OCI-LY1 (cell line): ENCODE results near the gene ATP5PF.
"Not testable (repeated sequence)": the region's sequence is repeated elsewhere in the genome, so short reads cannot be mapped to it uniquely, and the experiment has no call there.

Experiments
- H2AFZ ChIP-seq: fragments of 200-600 bp; sonication (generic), shearing (Covaris generic); 2 replicates; pipeline ENCODE4 v1.6.0; 2014; ENCODE audit warnings: antibody characterized with exemption, mild to moderate bottlenecking, low read length
- H3F3A ChIP-seq: fragments of 200-600 bp; sonication (generic), shearing (Covaris generic); 2 replicates; pipeline ENCODE4 v1.6.0; 2014; ENCODE audit warnings: mild to moderate bottlenecking, antibody characterized with exemption, low read length, moderate library complexity; ENCODE audit not compliant: insufficient read depth
- H3K27ac ChIP-seq: fragments of 200-600 bp; sonication (generic); 2 replicates; pipeline ENCODE4 v1.5.1; 2014; ENCODE audit warnings: low read length, mixed run types, mild to moderate bottlenecking, low read depth; ENCODE audit not compliant: poor library complexity, severe bottlenecking
- H3K27me3 ChIP-seq: fragments of 200-600 bp; sonication (generic); 2 replicates; pipeline ENCODE4 v1.6.0; 2014; ENCODE audit warnings: antibody characterized with exemption, mild to moderate bottlenecking, low read length, moderate library complexity; ENCODE audit not compliant: insufficient read depth
- H3K36me3 ChIP-seq: fragments of 200-600 bp; sonication (generic); 2 replicates; pipeline ENCODE4 v1.6.1; 2014; ENCODE audit warnings: mild to moderate bottlenecking, antibody characterized with exemption, low read length, moderate library complexity, mixed read lengths; ENCODE audit not compliant: insufficient read depth
- H3K4me1 ChIP-seq: fragments of 200-600 bp; sonication (generic); 2 replicates; pipeline ENCODE4 v1.5.1; 2014; ENCODE audit warnings: mild to moderate bottlenecking, low read length, moderate library complexity; ENCODE audit not compliant: insufficient read depth, severe bottlenecking
- H3K4me2 ChIP-seq: fragments of 200-600 bp; sonication (generic), shearing (Covaris generic); 2 replicates; pipeline ENCODE4 v1.6.1; 2014; ENCODE audit warnings: low read length
- H3K4me3 ChIP-seq: fragments of 200-600 bp; sonication (generic); 2 replicates; pipeline ENCODE4 v1.5.1; 2014; ENCODE audit warnings: low read length, low read depth, mild to moderate bottlenecking, mixed read lengths; ENCODE audit not compliant: poor library complexity, severe bottlenecking
- H3K79me2 ChIP-seq: fragments of 200-600 bp; shearing (Covaris generic); 2 replicates; pipeline ENCODE4 v1.6.1; 2016; ENCODE audit warnings: mixed run types, low read length, mixed read lengths; ENCODE audit not compliant: insufficient read depth
- H3K9ac ChIP-seq: fragments of 200-600 bp; sonication (generic), shearing (Covaris generic); 2 replicates; pipeline ENCODE4 v1.6.1; 2014; ENCODE audit warnings: mild to moderate bottlenecking, low read length, mixed read lengths
- H3K9me2 ChIP-seq: fragments of 200-600 bp; sonication (generic), shearing (Covaris generic); 2 replicates; pipeline ENCODE4 v1.6.1; 2014; ENCODE audit warnings: low read depth, mild to moderate bottlenecking, low read length, mixed read lengths
- H3K9me3 ChIP-seq: fragments of 200-600 bp; shearing (Covaris generic); 2 replicates; pipeline ENCODE4 v1.6.1; 2014; ENCODE audit warnings: low read length, mixed read lengths
- H4K20me1 ChIP-seq: fragments of 200-600 bp; sonication (generic), shearing (Covaris generic); 2 replicates; pipeline ENCODE4 v1.6.0; 2016; ENCODE audit warnings: mild to moderate bottlenecking, low read length; ENCODE audit not compliant: insufficient read depth
- EZH2 ChIP-seq: fragments of 200-600 bp; sonication (generic), shearing (Covaris generic); IDR thresholded peaks from 2 replicates; pipeline ENCODE4 v1.8.0; 2017; ENCODE audit warnings: borderline replicate concordance, mixed run types, mild to moderate bottlenecking, antibody characterized with exemption, low read length, moderate library complexity, mixed read lengths
- TF ChIP-seq, protein P1 (sequence below): fragments of 200-600 bp; sonication (generic), shearing (Covaris generic); IDR thresholded peaks from 2 replicates; pipeline ENCODE4 v1.5.1; 2017; ENCODE audit warnings: mild to moderate bottlenecking, antibody characterized with exemption, low read length, moderate library complexity, mixed read lengths

ATP5PF gene

DNA sequence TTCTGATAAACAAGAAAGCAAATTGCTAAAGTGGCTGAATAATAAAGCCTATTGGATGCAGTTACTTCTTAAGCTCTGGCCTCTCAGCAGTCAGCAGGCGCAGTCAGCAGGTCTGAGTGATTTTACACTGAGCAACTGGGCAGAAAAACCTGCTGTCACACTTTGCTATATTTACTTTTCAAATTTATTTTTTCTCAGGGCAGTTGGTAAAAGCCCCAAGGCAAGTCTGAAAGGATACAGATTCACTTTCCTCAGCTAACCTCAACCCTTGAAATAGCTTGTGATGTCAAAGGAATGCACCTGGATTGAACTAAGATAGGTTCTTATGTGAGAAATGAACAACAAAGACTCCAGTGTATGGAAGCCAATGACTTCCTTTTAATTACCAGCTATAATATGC lies 34.0 kb downstream of the ATP5PF start:
- H3K27ac ChIP-seq = no peak overlapping the region

DNA sequence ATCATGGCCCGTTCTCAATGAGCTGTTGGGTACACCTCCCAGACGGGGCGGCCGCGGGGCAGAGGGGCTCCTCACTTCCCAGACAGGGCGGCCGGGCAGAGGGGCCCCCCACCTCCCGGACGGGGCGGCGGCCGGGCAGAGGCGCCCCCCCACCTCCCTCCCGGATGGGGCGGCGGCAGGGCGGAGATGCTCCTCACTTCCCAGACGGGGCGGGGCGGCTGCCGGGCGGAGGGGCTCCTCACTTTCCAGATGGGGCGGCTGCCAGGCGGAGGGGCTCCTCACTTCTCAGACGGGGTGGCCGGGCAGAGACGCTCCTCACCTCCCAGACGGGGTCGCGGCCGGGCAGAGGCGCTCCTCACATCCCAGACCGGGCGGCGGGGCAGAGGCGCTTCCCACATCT lies 39.2 kb downstream of the ATP5PF start:
- not testable (repeated sequence) for H3K9ac ChIP-seq

More for the DNA sequence above, 34.0 kb downstream of the ATP5PF start:
- H4K20me1 ChIP-seq = no peaks in the 10 kb centered on the region
- TF ChIP-seq, protein P1, sequence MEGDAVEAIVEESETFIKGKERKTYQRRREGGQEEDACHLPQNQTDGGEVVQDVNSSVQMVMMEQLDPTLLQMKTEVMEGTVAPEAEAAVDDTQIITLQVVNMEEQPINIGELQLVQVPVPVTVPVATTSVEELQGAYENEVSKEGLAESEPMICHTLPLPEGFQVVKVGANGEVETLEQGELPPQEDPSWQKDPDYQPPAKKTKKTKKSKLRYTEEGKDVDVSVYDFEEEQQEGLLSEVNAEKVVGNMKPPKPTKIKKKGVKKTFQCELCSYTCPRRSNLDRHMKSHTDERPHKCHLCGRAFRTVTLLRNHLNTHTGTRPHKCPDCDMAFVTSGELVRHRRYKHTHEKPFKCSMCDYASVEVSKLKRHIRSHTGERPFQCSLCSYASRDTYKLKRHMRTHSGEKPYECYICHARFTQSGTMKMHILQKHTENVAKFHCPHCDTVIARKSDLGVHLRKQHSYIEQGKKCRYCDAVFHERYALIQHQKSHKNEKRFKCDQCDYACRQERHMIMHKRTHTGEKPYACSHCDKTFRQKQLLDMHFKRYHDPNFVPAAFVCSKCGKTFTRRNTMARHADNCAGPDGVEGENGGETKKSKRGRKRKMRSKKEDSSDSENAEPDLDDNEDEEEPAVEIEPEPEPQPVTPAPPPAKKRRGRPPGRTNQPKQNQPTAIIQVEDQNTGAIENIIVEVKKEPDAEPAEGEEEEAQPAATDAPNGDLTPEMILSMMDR = no peak
- TF ChIP-seq EZH2 = no peak
- no peak overlapping the region for H3K4me3 ChIP-seq
- H3K27me3 ChIP-seq = no peaks in the 10 kb centered on the region
- H3K4me2 ChIP-seq = no peak overlapping the region
- H2AFZ ChIP-seq = no peak overlapping the region
- H3K9me3 ChIP-seq = no peaks in the 10 kb centered on the region
- no peak overlapping the region for H3K9ac ChIP-seq
- H3K9me2 ChIP-seq = no peaks in the 10 kb centered on the region
- no peaks in the 10 kb centered on the region for H3K36me3 ChIP-seq
- H3K79me2 ChIP-seq = no peaks in the 10 kb centered on the region
- H3K4me1 ChIP-seq = no peaks in the 10 kb centered on the region
- H3F3A ChIP-seq = no peaks in the 10 kb centered on the region

DNA sequence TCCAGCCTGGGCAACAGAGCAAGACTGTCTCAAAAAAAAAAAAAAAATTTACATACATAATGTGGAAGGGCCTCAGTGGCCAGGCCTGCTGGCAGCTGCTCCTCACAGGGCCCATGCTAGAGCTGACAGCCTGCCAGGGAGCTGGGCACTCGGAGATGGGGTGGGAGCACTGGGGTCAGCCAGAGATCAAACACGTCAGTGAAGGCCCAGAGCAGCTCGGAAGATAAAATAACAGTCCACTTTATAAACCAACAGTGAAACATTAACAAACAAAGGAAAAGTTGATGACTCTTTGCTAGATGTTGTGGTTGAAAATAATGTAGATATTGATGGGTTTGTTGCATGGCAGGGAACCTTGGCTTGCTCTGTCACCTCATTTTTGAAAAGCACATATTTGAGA lies 42.7 kb downstream of the ATP5PF start:
- no peaks in the 10 kb centered on the region for H3K4me1 ChIP-seq
- no peaks in the 10 kb centered on the region for H3K9me2 ChIP-seq
- H3K27me3 ChIP-seq = no peaks in the 10 kb centered on the region
- no peaks in the 10 kb centered on the region for H3F3A ChIP-seq
- no peak overlapping the region for H3K4me2 ChIP-seq
- TF ChIP-seq EZH2 = no peak
- TF ChIP-seq, protein P1 = no peak
- H3K4me3 ChIP-seq = no peak overlapping the region
- H3K27ac ChIP-seq = no peak overlapping the region
- H3K9ac ChIP-seq = no peak overlapping the region
- no peaks in the 10 kb centered on the region for H4K20me1 ChIP-seq
- no peaks in the 10 kb centered on the region for H3K79me2 ChIP-seq
- H3K9me3 ChIP-seq = no peaks in the 10 kb centered on the region
- no peak overlapping the region for H2AFZ ChIP-seq
- H3K36me3 ChIP-seq = no peaks in the 10 kb centered on the region

More for the DNA sequence above, 39.2 kb downstream of the ATP5PF start:
- not testable (repeated sequence) for H3K4me3 ChIP-seq, H2AFZ ChIP-seq, H3K9me2 ChIP-seq, H3K36me3 ChIP-seq, H3K4me1 ChIP-seq, H3K4me2 ChIP-seq, H3K27me3 ChIP-seq, H3K79me2 ChIP-seq, H3K27ac ChIP-seq, H3K9me3 ChIP-seq, H4K20me1 ChIP-seq, H3F3A ChIP-seq

DNA sequence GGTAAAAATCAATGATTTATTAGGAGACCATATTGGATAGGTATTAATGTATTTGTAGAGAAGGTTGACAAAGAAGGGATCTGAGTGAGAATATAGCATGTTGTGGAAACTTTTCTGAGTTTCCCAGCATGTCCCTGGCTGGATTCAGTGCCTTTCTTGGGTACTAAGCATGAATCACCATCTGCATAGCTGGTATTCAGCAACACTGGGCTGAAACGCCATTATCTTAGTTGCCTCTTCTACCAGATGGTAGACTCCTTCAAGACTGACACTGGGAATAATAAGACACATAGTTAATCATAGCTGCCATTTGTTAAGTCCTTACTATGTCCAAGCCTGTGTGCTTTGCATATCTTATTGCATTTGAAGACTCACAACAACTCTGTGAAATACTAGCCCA lies 45.5 kb downstream of the ATP5PF start:
- Histone ChIP-seq H2AFZ (no peak overlapping the region), H3K79me2 (no peaks in the 10 kb centered on the region), H4K20me1 (no peaks in the 10 kb centered on the region), H3K4me2 (no peak overlapping the region), H3F3A (no peaks in the 10 kb centered on the region), H3K27me3 (no peaks in the 10 kb centered on the region), H3K36me3 (no peaks in the 10 kb centered on the region), H3K9me3 (no peaks in the 10 kb centered on the region), H3K4me3 (no peak overlapping the region), H3K4me1 (no peaks in the 10 kb centered on the region), H3K9me2 (no peaks in the 10 kb centered on the region), H3K27ac (no peak overlapping the region), H3K9ac (no peak overlapping the region)
- TF ChIP-seq EZH2 = no peak
- TF ChIP-seq, protein P1 = no peak
